ENCODE measurements around the gene MRC2. TPM values are rescaled to one million over a fixed set of nuclear protein-coding genes. Genes with fewer than 3 reads are reported as not detected.
"Not testable (repeated sequence)": the region's sequence is repeated elsewhere in the genome, so short reads cannot be mapped to it uniquely, and the experiment has no call there.

Gene MRC2
- total RNA-seq, 1 donor from 2014 or later = 120 TPM

GRCh38 chr17:62588109-62588508 lies 39.4 kb upstream of the MRC2 start:
- TF ChIP-seq CTCF (IDR thresholded peaks at IDR 0.05; ENCODE audit: unreplicated experiment) = no peak
- Mint-ChIP-seq H3K4me3 (ENCODE audit: unreplicated experiment) (peak overlapping the region; percentile 40), H3K9me3 (ENCODE audit: unreplicated experiment) (no peaks in the 10 kb centered on the region), H3K4me1 (ENCODE audit: unreplicated experiment) (peaks cover 30% of the 10 kb centered on the region), H3K27me3 (ENCODE audit: unreplicated experiment) (no peaks in the 10 kb centered on the region), H3K27ac (ENCODE audit: unreplicated experiment) (peak overlapping the region; percentile 53), H3K36me3 (ENCODE audit: low read depth, unreplicated experiment) (peaks cover 17% of the 10 kb centered on the region)
- DNase-seq (ENCODE audit: low spot score) = no peak

- no peaks in the 10 kb centered on the region for H3K27me3 Mint-ChIP-seq (ENCODE audit: unreplicated experiment)
- no peak overlapping the region for H3K4me3 Mint-ChIP-seq (ENCODE audit: unreplicated experiment)
- H3K27ac Mint-ChIP-seq (ENCODE audit: unreplicated experiment) = no peak overlapping the region
- H3K36me3 Mint-ChIP-seq (ENCODE audit: low read depth, unreplicated experiment) = peaks cover 24% of the 10 kb centered on the region
- H3K4me1 Mint-ChIP-seq (ENCODE audit: unreplicated experiment) = peaks cover 16% of the 10 kb centered on the region
- DNase-seq (ENCODE audit: low spot score) = no peak
- no peaks in the 10 kb centered on the region for H3K9me3 Mint-ChIP-seq (ENCODE audit: unreplicated experiment)
- no peak for TF ChIP-seq CTCF (IDR thresholded peaks at IDR 0.05; ENCODE audit: unreplicated experiment)
Measured at GRCh38 chr17:62591333-62591732, 36.1 kb upstream of the MRC2 start.

- H3K27ac Mint-ChIP-seq (ENCODE audit: unreplicated experiment); H3K4me3 Mint-ChIP-seq (ENCODE audit: unreplicated experiment); H3K27me3 Mint-ChIP-seq (ENCODE audit: unreplicated experiment); DNase-seq (ENCODE audit: low spot score); H3K9me3 Mint-ChIP-seq (ENCODE audit: unreplicated experiment): not testable (repeated sequence)
- Mint-ChIP-seq H3K4me1 (ENCODE audit: unreplicated experiment) (peaks cover 11% of the 10 kb centered on the region), H3K36me3 (ENCODE audit: low read depth, unreplicated experiment) (peaks cover 29% of the 10 kb centered on the region)
Measured at GRCh38 chr17:62591822-62592221, 35.6 kb upstream of the MRC2 start.

- no peaks in the 10 kb centered on the region for H3K27me3 Mint-ChIP-seq (ENCODE audit: unreplicated experiment)
- no peak for DNase-seq (ENCODE audit: low spot score)
- H3K4me1 Mint-ChIP-seq (ENCODE audit: unreplicated experiment) = peaks cover 7% of the 10 kb centered on the region
Measured at GRCh38 chr17:62592341-62593099, 35.0 kb upstream of the MRC2 start.

GRCh38 chr17:62595484-62595883 lies 32.0 kb upstream of the MRC2 start:
- Mint-ChIP-seq H3K4me3 (ENCODE audit: unreplicated experiment) (no peak overlapping the region), H3K27me3 (ENCODE audit: unreplicated experiment) (no peaks in the 10 kb centered on the region), H3K27ac (ENCODE audit: unreplicated experiment) (no peak overlapping the region), H3K4me1 (ENCODE audit: unreplicated experiment) (no peaks in the 10 kb centered on the region), H3K9me3 (ENCODE audit: unreplicated experiment) (no peaks in the 10 kb centered on the region), H3K36me3 (ENCODE audit: low read depth, unreplicated experiment) (peaks cover 41% of the 10 kb centered on the region)
- no peak for TF ChIP-seq CTCF (IDR thresholded peaks at IDR 0.05; ENCODE audit: unreplicated experiment)
- DNase-seq (ENCODE audit: low spot score) = no peak

More at GRCh38 chr17:62592341-62593099, 35.0 kb upstream of the MRC2 start:
- Mint-ChIP-seq H3K36me3 (ENCODE audit: low read depth, unreplicated experiment) (peaks cover 33% of the 10 kb centered on the region), H3K9me3 (ENCODE audit: unreplicated experiment) (no peaks in the 10 kb centered on the region), H3K4me3 (ENCODE audit: unreplicated experiment) (no peak overlapping the region), H3K27ac (ENCODE audit: unreplicated experiment) (no peak overlapping the region)
- no peak for TF ChIP-seq CTCF (IDR thresholded peaks at IDR 0.05; ENCODE audit: unreplicated experiment)
